Stimulated activated naive B cell treated with anti-CD40 and anti-IgM and Interleukin-4, amounts not matched to agents 10 μg/mL and 1 μg/mL and 100 μg/mL, for 72 hours (primary cell): ENCODE measurements around the gene TP53.

ENCODE experiments used
- ATAC-seq, 2 donors: fragments of 150-1000 bp; cut with Tn5 transposase; replicated peaks; 2 replicates each; pipeline ENCODE4 v1.10.0; 2021; ENCODE audit warnings: moderate library complexity in 1 of 2
- DNase-seq: peaks from one replicate; pipeline ENCODE4 v3.0.0; 2021
- H3K27ac Mint-ChIP-seq: one replicate; pipeline ENCODE4 v1.8.0; 2022; ENCODE audit warnings: mild to moderate bottlenecking, mixed read lengths
- H3K27me3 Mint-ChIP-seq, 2 donors: one replicate each; pipeline ENCODE4 v1.8.0; 2022; ENCODE audit warnings: mixed read lengths in 2 of 2
- H3K36me3 Mint-ChIP-seq, 2 donors: one replicate each; pipeline ENCODE4 v1.8.0; 2022; ENCODE audit warnings: mixed read lengths in 2 of 2, mild to moderate bottlenecking in 1 of 2
- H3K4me1 Mint-ChIP-seq, 2 donors: one replicate each; pipeline ENCODE4 v1.8.0; 2022; ENCODE audit warnings: mixed read lengths in 2 of 2, mild to moderate bottlenecking in 1 of 2
- H3K4me3 Mint-ChIP-seq, 2 donors: one replicate each; pipeline ENCODE4 v1.8.0; 2022; ENCODE audit warnings: mild to moderate bottlenecking in 2 of 2, mixed read lengths in 2 of 2, moderate library complexity in 1 of 2
- H3K9me3 Mint-ChIP-seq, 2 donors: one replicate each; pipeline ENCODE4 v1.8.0; 2022; ENCODE audit warnings: mixed read lengths in 2 of 2, mild to moderate bottlenecking in 1 of 2

TP53 gene

DNA sequence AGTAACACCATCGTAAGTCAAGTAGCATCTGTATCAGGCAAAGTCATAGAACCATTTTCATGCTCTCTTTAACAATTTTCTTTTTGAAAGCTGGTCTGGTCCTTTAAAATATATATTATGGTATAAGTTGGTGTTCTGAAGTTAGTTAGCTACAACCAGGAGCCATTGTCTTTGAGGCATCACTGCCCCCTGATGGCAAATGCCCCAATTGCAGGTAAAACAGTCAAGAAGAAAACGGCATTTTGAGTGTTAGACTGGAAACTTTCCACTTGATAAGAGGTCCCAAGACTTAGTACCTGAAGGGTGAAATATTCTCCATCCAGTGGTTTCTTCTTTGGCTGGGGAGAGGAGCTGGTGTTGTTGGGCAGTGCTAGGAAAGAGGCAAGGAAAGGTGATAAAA, 14.1 kb downstream of the TP53 start:
- Mint-ChIP-seq H3K36me3 (peaks cover 51 to 63% of the 10 kb centered on the region in 2 donors), H3K27me3 (no peaks in the 10 kb centered on the region), H3K4me1 (no peaks in the 10 kb centered on the region), H3K9me3 (peaks cover 9 to 10% of the 10 kb centered on the region in 2 donors), H3K27ac (no peak overlapping the region), H3K4me3 (no peak overlapping the region)
- ATAC-seq (no peak), DNase-seq (no peak)

DNA sequence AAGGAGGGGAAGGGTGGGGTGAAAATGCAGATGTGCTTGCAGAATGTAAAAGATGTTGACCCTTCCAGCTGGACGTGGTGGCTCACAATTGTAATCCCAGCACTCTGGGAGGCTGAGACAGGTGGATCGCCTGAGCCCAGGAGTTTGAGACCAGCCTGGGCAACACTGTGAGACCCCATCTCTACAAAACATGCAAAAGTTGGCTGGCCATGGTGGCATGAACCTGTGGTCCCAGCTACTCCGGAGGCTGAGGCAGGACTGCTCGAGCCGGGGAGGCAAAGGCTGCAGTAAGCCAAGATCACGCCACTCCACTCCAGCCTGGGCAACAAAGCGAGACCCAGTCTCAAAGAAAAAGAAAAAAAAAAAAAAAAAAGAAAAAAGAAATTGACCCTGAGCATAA, 18.8 kb downstream of the TP53 start:
- no peak overlapping the region for H3K4me3 Mint-ChIP-seq
- ATAC-seq (no peak), DNase-seq (no peak)
- peaks cover 2 to 3% of the 10 kb centered on the region in 2 donors for H3K9me3 Mint-ChIP-seq
- no peaks in the 10 kb centered on the region for H3K4me1 Mint-ChIP-seq
- no peaks in the 10 kb centered on the region for H3K27me3 Mint-ChIP-seq
- H3K36me3 Mint-ChIP-seq, result peaks cover 34 to 49% of the 10 kb centered on the region in 2 donors
- H3K27ac Mint-ChIP-seq, result no peak overlapping the region

DNA sequence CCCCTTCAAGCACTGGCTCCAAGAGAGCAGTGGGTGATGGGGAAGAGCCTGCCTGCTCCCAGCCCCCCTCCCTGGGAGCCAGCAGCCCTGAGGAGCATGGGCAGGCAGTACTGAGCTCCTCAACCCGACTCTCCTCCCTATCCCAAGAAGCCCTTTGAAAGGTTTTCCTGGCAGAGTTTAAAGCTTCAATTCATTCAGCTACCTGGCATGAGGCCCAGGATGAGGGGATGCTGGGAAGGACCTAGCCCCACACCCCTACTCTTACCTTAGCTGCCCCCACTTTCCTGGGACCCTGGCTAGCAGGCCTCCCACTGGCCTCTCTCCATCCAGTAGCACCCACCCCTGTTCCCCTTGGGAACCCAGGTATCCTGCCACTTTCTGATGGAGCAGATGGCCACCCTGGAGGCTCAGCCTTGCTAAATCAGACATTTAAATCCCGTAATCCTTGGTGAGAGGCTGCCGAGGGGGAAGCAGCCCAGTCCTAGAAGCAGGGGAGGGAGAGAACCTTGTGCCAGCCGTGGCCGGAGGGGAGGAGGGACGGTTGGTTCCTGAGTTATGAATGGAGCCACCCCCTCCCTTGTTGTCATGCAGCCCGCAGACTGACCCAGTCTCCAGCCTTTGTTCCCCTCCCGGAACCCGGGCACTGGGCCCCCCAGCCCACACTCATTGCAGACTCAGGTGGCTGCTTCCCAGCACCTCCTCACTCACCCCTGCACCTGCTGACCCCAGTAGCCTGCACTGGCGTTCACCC, 19.5 kb downstream of the TP53 start:
- peak overlapping the region; percentile 77 for H3K27ac Mint-ChIP-seq
- ATAC-seq (no peak), DNase-seq (no peak)
- H3K27me3 Mint-ChIP-seq, result no peaks in the 10 kb centered on the region
- no peak overlapping the region for H3K4me3 Mint-ChIP-seq
- no peaks in the 10 kb centered on the region for H3K9me3 Mint-ChIP-seq
- H3K36me3 Mint-ChIP-seq, result peaks cover 31 to 44% of the 10 kb centered on the region in 2 donors
- H3K4me1 Mint-ChIP-seq, result no peaks in the 10 kb centered on the region

DNA sequence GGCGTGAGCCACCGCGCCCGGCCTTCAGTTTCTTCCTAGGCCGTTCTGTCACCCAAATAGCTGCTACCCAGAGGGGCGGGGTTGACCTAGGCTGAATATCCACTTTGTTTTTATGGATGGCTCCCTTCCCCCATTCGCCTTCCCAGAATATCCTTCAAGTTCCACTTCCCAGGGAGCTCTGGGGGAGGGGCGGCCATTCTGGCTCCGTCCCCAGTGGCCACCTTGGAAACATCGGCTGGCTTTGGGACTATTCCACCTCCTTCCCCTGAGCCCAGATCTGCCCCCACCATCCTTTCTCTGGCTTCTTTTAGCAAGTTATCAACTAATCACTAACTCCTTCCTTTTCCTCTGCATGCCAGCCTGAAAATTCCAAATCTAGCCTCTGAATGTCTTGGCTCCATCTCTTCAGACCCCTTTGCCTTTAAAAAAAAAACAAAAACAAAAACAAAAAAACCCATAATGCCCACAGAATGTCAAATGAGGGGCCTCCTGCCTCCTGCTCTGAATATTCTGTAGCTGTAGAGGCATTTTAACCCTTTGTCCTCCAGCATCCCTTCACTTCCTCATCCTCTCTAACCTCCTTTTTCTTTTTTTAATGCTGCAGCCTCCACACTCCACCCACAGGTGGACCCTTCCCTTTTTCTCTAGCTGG, 30.2 kb downstream of the TP53 start:
- no peaks in the 10 kb centered on the region for H3K36me3 Mint-ChIP-seq
- no peaks in the 10 kb centered on the region for H3K9me3 Mint-ChIP-seq
- ATAC-seq (no peak), DNase-seq (no peak)
- peak overlapping the region; percentile 53 for H3K27ac Mint-ChIP-seq
- H3K4me3 Mint-ChIP-seq, result no peak overlapping the region
- peaks cover 24 to 26% of the 10 kb centered on the region in 2 donors for H3K27me3 Mint-ChIP-seq
- peaks cover 4 to 11% of the 10 kb centered on the region in 2 donors for H3K4me1 Mint-ChIP-seq

DNA sequence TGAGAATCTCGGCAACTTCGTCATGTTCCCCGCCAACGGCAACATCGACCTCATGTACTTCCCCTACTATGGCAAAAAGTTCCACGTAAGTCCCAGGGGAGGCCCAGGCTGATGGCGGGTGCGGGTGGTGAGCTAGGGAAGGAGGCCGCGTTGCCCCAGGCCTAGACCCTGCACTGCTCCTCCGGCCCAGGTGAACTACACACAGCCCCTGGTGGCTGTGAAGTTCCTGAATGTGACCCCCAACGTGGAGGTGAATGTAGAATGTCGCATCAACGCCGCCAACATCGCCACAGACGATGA, 31.8 kb downstream of the TP53 start:
- DNase-seq (peak; percentile 20), ATAC-seq (peak in 1 of 2 donors; percentile 13)
- H3K4me1 Mint-ChIP-seq, result peaks cover 10 to 20% of the 10 kb centered on the region in 2 donors
- H3K27me3 Mint-ChIP-seq, result peaks cover 37 to 39% of the 10 kb centered on the region in 2 donors
- H3K9me3 Mint-ChIP-seq, result no peaks in the 10 kb centered on the region
- no peaks in the 10 kb centered on the region for H3K36me3 Mint-ChIP-seq
- H3K4me3 Mint-ChIP-seq, result no peak overlapping the region
- no peak overlapping the region for H3K27ac Mint-ChIP-seq

GRCh38 chr17:7654832-7655540, 32.3 kb downstream of the TP53 start:
- Mint-ChIP-seq H3K36me3 (no peaks in the 10 kb centered on the region), H3K4me1 (peaks cover 14 to 25% of the 10 kb centered on the region in 2 donors), H3K27ac (no peak overlapping the region), H3K4me3 (no peak overlapping the region), H3K27me3 (peaks cover 42 to 44% of the 10 kb centered on the region in 2 donors), H3K9me3 (no peaks in the 10 kb centered on the region)
- ATAC-seq (peak in 1 of 2 donors; percentile 3), DNase-seq (no peak)

DNA sequence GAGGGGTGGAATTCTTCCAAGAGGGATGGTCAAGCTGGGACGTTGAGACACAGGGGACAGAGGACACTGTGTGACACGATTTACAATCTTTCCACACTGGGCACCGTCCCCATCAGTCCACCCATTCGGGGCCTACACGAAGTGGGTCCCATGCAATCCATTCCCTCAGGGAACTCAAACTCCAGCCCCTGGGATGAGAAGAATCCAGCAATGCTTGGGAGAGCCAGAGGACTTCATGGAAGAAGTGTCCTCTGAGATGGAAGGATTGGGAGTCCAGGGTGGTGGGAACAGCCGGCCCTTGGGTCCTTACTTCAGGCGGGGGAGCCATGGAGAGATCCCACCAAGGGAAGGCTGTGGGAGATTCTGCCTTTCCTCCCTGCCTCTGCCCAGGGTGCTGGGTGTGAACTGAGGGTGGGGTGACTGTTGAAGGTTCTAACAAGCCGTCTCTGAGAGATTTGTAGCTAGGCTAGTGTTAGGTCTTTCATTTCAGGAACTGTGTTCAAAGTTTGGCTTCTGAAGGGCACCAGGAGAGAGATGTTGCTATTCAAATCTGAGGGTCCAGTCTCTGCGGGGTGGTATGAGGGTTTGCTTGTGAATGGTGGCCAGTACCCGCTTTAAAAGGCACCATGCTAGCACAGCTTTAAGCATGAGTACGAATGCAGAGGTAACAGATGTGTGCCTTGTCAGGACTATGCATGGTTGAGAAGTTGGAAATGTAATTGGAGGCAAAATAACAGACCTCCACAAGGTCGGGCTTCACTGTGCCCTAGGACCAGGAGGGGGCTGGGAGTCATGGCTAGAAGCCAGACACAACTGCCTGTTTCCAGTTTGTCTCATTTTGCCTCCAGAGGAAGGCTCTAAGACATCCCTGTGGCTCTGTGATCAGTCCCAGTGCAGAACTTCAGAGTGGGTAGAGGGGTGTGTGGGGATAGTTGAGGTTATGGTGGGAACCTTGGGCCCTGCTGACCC, 34.6 kb downstream of the TP53 start:
- H3K4me1 Mint-ChIP-seq, result peaks cover 17 to 31% of the 10 kb centered on the region in 2 donors
- peaks cover 51 to 56% of the 10 kb centered on the region in 2 donors for H3K27me3 Mint-ChIP-seq
- H3K27ac Mint-ChIP-seq, result no peak overlapping the region
- no peaks in the 10 kb centered on the region for H3K9me3 Mint-ChIP-seq
- H3K4me3 Mint-ChIP-seq, result peak overlapping the region in 1 of 2 donors; percentile 43
- H3K36me3 Mint-ChIP-seq, result no peaks in the 10 kb centered on the region
- ATAC-seq, result no peak
- DNase-seq, result no peak

GRCh38 chr17:7651665-7652387, 35.5 kb downstream of the TP53 start:
- H3K27me3 Mint-ChIP-seq, result peaks cover 45 to 55% of the 10 kb centered on the region in 2 donors
- no peaks in the 10 kb centered on the region for H3K9me3 Mint-ChIP-seq
- H3K4me1 Mint-ChIP-seq, result peaks cover 17 to 25% of the 10 kb centered on the region in 2 donors
- DNase-seq (no peak), ATAC-seq (no peak)
- peak overlapping the region; percentile 43 to 44 for H3K4me3 Mint-ChIP-seq
- H3K36me3 Mint-ChIP-seq, result no peaks in the 10 kb centered on the region
- H3K27ac Mint-ChIP-seq, result no peak overlapping the region

- H3K27me3 Mint-ChIP-seq, result peaks cover 48 to 61% of the 10 kb centered on the region in 2 donors
- ATAC-seq (no peak), DNase-seq (no peak)
- H3K9me3 Mint-ChIP-seq, result no peaks in the 10 kb centered on the region
- H3K27ac Mint-ChIP-seq, result peak overlapping the region; percentile 63
- peaks cover 18 to 25% of the 10 kb centered on the region in 2 donors for H3K4me1 Mint-ChIP-seq
- peak overlapping the region; percentile 81 for H3K4me3 Mint-ChIP-seq
- no peaks in the 10 kb centered on the region for H3K36me3 Mint-ChIP-seq
These were observed 36.1 kb downstream of the TP53 start for GRCh38 chr17:7651097-7651664.

- peak within 1 kb of the TSS; percentile 63 for H3K27ac Mint-ChIP-seq
- DNase-seq (peak; percentile 49), ATAC-seq (peak; percentile 89)
- H3K4me3 Mint-ChIP-seq, result peak within 1 kb of the TSS; percentile 81 to 84
- H3K9me3 Mint-ChIP-seq, result no peaks in the 10 kb centered on the region
- H3K27me3 Mint-ChIP-seq, result peaks cover 51 to 64% of the 10 kb centered on the region in 2 donors
- H3K36me3 Mint-ChIP-seq, result no peaks in the 10 kb centered on the region
- peaks cover 19 to 25% of the 10 kb centered on the region in 2 donors for H3K4me1 Mint-ChIP-seq
These were observed 36.7 kb downstream of the TP53 start, which contains the start of gene ATP1B2 for GRCh38 chr17:7650509-7651096. ATP1B2 (plus strand) TSS chr17:7650926; CDS start chr17:7651519, 593 bp downstream.

GRCh38 chr17:7647018-7647417, 40.3 kb downstream of the TP53 start:
- Mint-ChIP-seq H3K9me3 (no peaks in the 10 kb centered on the region), H3K4me1 (peaks cover 21 to 26% of the 10 kb centered on the region in 2 donors), H3K4me3 (no peak overlapping the region), H3K27ac (no peak overlapping the region), H3K36me3 (no peaks in the 10 kb centered on the region), H3K27me3 (peaks cover 32 to 50% of the 10 kb centered on the region in 2 donors)
- DNase-seq (no peak), ATAC-seq (no peak)

DNA sequence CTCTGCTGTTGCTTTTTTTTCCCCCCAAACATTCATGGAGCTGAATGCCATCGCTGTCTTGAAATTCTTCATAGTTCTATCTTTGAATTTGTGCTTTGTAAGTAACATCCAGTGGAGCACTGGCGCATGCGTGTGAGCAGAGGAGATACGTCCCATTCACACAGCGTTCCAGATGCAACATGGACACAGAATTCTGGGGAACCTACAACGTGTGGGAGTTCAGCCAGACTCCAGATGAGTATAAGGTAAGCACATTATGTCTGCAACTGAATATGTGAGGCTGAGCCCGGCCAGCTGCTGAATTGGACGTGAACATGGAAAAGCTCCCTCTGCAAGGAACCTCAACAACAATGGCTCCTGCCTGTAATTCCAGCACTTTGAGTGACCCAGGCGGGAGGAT, 40.8 kb downstream of the TP53 start:
- H3K4me3 Mint-ChIP-seq, result no peak overlapping the region
- peaks cover 21 to 25% of the 10 kb centered on the region in 2 donors for H3K4me1 Mint-ChIP-seq
- H3K27ac Mint-ChIP-seq, result no peak overlapping the region
- H3K27me3 Mint-ChIP-seq, result peaks cover 31 to 51% of the 10 kb centered on the region in 2 donors
- no peak for ATAC-seq
- DNase-seq, result no peak
- no peaks in the 10 kb centered on the region for H3K9me3 Mint-ChIP-seq
- H3K36me3 Mint-ChIP-seq, result no peaks in the 10 kb centered on the region
